Measurements from ENCODE around the gene TMEM154.

GRCh38 chr4:152594978-152595925 is 84.5 kb downstream of the TMEM154 start:
- TF ChIP-seq, protein P1, sequence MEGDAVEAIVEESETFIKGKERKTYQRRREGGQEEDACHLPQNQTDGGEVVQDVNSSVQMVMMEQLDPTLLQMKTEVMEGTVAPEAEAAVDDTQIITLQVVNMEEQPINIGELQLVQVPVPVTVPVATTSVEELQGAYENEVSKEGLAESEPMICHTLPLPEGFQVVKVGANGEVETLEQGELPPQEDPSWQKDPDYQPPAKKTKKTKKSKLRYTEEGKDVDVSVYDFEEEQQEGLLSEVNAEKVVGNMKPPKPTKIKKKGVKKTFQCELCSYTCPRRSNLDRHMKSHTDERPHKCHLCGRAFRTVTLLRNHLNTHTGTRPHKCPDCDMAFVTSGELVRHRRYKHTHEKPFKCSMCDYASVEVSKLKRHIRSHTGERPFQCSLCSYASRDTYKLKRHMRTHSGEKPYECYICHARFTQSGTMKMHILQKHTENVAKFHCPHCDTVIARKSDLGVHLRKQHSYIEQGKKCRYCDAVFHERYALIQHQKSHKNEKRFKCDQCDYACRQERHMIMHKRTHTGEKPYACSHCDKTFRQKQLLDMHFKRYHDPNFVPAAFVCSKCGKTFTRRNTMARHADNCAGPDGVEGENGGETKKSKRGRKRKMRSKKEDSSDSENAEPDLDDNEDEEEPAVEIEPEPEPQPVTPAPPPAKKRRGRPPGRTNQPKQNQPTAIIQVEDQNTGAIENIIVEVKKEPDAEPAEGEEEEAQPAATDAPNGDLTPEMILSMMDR (IDR thresholded peaks at IDR 0.05): no peak
- TF ChIP-seq POLR2A (IDR thresholded peaks at IDR 0.05) (no peak), EP300 (IDR thresholded peaks at IDR 0.05) (no peak)

Data from tibial nerve (tissue), 4 donors.